ENCODE results near the gene SEC14L1. TPM values are rescaled to one million over a fixed set of nuclear protein-coding genes. Genes with fewer than 3 reads are reported as not detected.
"Not testable (repeated sequence)": the region's sequence is repeated elsewhere in the genome, so short reads cannot be mapped to it uniquely, and the experiment has no call there.

Gene SEC14L1
- total RNA-seq, 1 donor from 2014 or later = 146 TPM

DNA sequence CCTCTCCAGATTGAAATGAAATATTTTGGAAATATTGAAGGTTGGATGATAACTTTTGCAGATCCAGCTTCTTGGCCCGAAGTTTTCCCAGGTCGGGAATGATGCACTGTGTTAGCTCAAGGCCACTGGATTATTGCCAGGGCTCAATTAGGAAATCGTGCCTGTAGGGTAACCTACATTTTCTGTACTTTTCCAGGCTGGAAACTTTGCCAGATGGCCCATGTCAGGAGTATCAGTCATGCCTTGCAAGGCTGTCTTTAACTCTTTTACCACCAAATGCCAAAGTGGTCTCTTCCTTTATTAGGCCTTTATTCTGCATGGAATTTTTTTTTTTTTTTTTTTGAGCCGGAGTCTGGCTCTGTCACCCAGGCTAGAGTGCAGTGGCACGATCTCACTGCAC is 8.9 kb upstream of the SEC14L1 start:
- Histone ChIP-seq H3K4me1 (peaks cover 32% of the 10 kb centered on the region), H3K36me3 (no peaks in the 10 kb centered on the region), H3K27me3 (ENCODE audit: low read depth) (no peaks in the 10 kb centered on the region), H3K9me3 (no peaks in the 10 kb centered on the region), H3K4me3 (no peak overlapping the region), H3K27ac (no peak overlapping the region)
- DNase-seq = no peak
- intact Hi-C loops (cut with DNase I) = no loop called here
- TF ChIP-seq, protein P1, sequence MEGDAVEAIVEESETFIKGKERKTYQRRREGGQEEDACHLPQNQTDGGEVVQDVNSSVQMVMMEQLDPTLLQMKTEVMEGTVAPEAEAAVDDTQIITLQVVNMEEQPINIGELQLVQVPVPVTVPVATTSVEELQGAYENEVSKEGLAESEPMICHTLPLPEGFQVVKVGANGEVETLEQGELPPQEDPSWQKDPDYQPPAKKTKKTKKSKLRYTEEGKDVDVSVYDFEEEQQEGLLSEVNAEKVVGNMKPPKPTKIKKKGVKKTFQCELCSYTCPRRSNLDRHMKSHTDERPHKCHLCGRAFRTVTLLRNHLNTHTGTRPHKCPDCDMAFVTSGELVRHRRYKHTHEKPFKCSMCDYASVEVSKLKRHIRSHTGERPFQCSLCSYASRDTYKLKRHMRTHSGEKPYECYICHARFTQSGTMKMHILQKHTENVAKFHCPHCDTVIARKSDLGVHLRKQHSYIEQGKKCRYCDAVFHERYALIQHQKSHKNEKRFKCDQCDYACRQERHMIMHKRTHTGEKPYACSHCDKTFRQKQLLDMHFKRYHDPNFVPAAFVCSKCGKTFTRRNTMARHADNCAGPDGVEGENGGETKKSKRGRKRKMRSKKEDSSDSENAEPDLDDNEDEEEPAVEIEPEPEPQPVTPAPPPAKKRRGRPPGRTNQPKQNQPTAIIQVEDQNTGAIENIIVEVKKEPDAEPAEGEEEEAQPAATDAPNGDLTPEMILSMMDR (IDR thresholded peaks at IDR 0.05) = no peak
- no peak for ATAC-seq

DNA sequence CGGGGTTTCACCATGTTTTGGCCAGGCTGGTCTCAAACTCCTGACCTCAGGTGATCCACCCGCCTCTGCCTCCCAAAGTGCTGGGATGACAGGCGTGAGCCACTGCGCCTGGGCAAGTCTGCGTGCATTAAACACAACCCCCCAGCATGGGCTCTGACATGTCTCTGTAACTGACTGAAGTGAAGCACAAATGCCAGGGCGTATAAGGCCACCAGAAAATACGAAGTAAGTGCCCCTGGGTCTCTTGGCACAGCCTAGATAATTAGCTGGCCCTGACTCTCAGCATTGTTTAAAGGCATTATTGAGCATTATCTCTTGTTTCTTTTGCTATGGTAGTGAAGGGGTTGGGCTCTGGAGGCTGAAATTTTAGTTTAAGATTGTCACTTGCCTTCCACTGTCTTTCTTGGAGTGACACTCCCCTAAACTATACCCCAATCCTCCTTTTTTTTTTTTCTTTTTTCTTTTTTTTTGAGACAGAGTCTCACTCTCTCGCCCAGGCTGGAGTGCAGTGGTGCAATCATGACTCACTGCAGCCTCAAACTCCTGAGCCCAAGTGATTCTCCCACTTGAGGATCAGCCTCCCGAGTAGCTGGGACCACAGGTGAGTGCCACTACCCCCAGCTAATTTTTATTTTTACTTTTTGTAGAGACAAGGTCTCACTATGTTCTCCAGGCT is 8.2 kb upstream of the SEC14L1 start:
- ATAC-seq (no peak), DNase-seq (no peak)
- H3K27ac ChIP-seq = no peak overlapping the region
- H3K4me1 ChIP-seq = peaks cover 30% of the 10 kb centered on the region
- no peaks in the 10 kb centered on the region for H3K36me3 ChIP-seq
- H3K27me3 ChIP-seq (ENCODE audit: low read depth) = no peaks in the 10 kb centered on the region
- TF ChIP-seq, protein P1 (IDR thresholded peaks at IDR 0.05) = no peak
- intact Hi-C loops (cut with DNase I) = no loop called here
- H3K9me3 ChIP-seq = no peaks in the 10 kb centered on the region
- no peak overlapping the region for H3K4me3 ChIP-seq

DNA sequence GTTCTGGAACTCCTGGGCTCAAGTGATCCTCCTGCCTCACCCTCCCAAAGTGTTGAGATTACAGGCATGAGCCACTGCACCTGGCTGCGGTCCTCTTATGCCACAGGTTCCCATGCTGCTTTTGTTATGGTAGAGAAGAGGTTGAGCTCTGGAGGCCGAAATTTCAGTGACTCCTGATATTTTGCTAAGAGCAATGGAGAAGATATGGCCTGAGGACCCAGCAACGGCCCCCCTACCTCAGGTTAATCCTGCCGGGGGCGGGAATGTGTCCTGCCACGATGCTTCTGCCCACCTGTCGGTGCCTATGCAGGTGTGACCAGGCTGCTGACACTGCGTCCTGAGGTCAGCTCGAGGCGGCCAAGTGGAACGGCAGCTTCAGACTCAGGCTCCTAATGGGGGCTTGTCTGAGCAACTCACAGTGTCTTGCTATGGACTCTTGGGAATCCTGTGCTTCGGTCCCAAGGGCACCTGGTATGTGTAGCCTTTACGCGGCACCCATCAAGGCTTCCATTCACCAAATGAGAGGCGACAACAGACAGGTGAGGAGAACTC is 7.6 kb upstream of the SEC14L1 start:
- H3K4me1 ChIP-seq = peaks cover 25% of the 10 kb centered on the region
- no peaks in the 10 kb centered on the region for H3K9me3 ChIP-seq
- intact Hi-C loops (cut with DNase I) = no loop called here
- H3K27me3 ChIP-seq (ENCODE audit: low read depth) = no peaks in the 10 kb centered on the region
- no peak overlapping the region for H3K4me3 ChIP-seq
- TF ChIP-seq, protein P1 (IDR thresholded peaks at IDR 0.05) = no peak
- ATAC-seq (no peak), DNase-seq (no peak)
- no peak overlapping the region for H3K27ac ChIP-seq
- no peaks in the 10 kb centered on the region for H3K36me3 ChIP-seq

DNA sequence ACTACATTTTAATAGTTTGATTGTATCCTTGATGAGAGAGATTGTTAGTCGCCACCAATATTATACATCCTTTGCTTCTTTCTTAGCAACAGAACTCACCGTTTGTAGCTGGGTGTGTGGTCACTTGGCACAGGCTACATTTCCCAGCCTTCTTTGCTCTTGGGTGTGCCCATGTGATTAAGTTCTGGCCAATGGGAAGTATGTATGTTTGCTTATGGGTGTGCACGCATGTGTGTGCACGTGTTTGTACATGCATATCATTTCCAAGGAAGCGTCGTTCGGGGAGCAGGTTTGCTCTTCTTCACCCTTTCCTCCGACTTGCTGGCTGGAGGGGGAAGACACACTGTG is 4.4 kb upstream of the SEC14L1 start:
- Histone ChIP-seq H3K4me1 (peaks cover 17% of the 10 kb centered on the region), H3K4me3 (no peak overlapping the region), H3K9me3 (no peaks in the 10 kb centered on the region), H3K27me3 (ENCODE audit: low read depth) (no peaks in the 10 kb centered on the region), H3K36me3 (no peaks in the 10 kb centered on the region), H3K27ac (no peak overlapping the region)
- intact Hi-C loops (cut with DNase I) = no loop called here
- TF ChIP-seq, protein P1 (IDR thresholded peaks at IDR 0.05) = no peak
- ATAC-seq (no peak), DNase-seq (no peak)

DNA sequence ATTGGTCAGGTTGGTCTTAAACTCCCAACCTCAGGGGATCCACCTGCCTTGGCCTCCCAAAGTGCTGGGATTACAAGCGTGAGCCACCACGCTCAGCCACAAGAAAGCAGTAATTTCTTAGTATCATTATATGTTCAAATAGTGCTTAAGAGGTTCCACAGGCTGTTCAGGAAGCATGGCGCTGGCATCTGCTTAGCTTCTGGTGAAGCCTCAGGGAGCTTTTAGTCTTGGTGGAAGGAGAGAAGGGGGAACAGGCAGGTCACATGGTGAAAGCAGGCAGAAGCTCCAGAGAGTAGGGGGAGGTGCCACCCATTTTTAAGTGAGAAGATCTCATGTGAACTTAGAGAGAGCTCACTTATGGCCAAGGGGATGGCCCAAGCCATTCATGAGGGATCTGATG is 3.7 kb upstream of the SEC14L1 start:
- Histone ChIP-seq H3K36me3 (no peaks in the 10 kb centered on the region), H3K27me3 (ENCODE audit: low read depth) (no peaks in the 10 kb centered on the region), H3K9me3 (no peaks in the 10 kb centered on the region), H3K27ac (no peak overlapping the region), H3K4me1 (peaks cover 17% of the 10 kb centered on the region), H3K4me3 (no peak overlapping the region)
- DNase-seq = no peak
- TF ChIP-seq, protein P1 (IDR thresholded peaks at IDR 0.05) = no peak
- no peak for ATAC-seq
- intact Hi-C loops (cut with DNase I) = no loop called here

DNA sequence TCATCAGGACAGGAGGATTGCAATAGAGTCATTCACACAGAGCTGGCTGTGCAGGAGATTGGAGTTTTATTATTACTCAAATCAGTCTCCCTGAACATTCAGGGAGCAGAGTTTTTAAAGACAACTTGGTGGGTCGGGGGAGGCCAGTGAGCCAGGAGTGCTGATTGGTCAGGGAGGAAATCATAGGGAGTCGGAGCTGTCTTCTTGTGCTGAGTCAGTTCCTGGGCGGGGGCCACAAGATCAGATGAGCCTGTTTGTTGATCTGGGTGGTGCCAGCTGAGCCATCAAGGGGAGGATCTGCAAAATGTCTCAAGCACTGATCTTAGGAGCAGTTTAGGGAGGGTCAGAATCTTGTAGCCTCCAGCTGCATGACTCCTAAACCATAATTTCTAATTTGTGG is 2.9 kb upstream of the SEC14L1 start:
- H3K27me3 ChIP-seq (ENCODE audit: low read depth); H3K9me3 ChIP-seq; intact Hi-C loops (cut with DNase I); H3K36me3 ChIP-seq; H3K4me3 ChIP-seq; ATAC-seq: not testable (repeated sequence)
- H3K27ac ChIP-seq = peak overlapping the region; percentile 59
- H3K4me1 ChIP-seq = peaks cover 23% of the 10 kb centered on the region
- DNase-seq = peak; percentile 70
